Body of pancreas (tissue), 4 donors: ENCODE results near the gene PPT2. TPM values are rescaled to one million over a fixed set of nuclear protein-coding genes. Genes with fewer than 3 reads are reported as not detected.
"Not testable (repeated sequence)": the region's sequence is repeated elsewhere in the genome, so short reads cannot be mapped to it uniquely, and the experiment has no call there.

Source experiments
- ATAC-seq: fragments of 150-250 bp; one replicate; pipeline ENCODE4 v1.9.1; 2016
- DNase-seq, 4 donors: peaks; one replicate each; pipeline ENCODE4 v3.0.0-alpha.2; 2019
- H3K27ac ChIP-seq, 4 donors: fragments of 200-600 bp; sonication (generic); 1 replicate in 3 of 4; 2 replicates in 1 of 4; pipeline versions ENCODE4 v1.5.1 to v1.6.1; 2016 to 2019; ENCODE audit warnings: mild to moderate bottlenecking in 1 of 4, mixed read lengths in 1 of 4, moderate library complexity in 1 of 4
- H3K27me3 ChIP-seq, 2 donors: fragments of 200-600 bp; sonication (generic); one replicate each; pipeline ENCODE4 v1.6.0; 2016; ENCODE audit warnings: mild to moderate bottlenecking in 1 of 2
- H3K36me3 ChIP-seq, 2 donors: fragments of 200-600 bp; sonication (generic); replicated peaks in 1 of 2; 2 replicates each; pipeline ENCODE4 v1.5.1; 2016; ENCODE audit warnings: low read depth in 2 of 2; ENCODE audit not compliant: insufficient read depth in 1 of 2
- H3K4me1 ChIP-seq: fragments of 200-600 bp; sonication (generic); one replicate; pipeline ENCODE4 v1.6.0; 2016
- H3K4me3 ChIP-seq, 2 donors: fragments of 200-600 bp; sonication (generic); 1 replicate in 1 of 2; 2 replicates in 1 of 2; pipeline ENCODE4 v1.5.1; 2016 to 2019
- H3K9me3 ChIP-seq, 3 donors: fragments of 200-600 bp; sonication (generic); 1 replicate in 2 of 3; 2 replicates in 1 of 3; pipeline ENCODE4 v1.5.1; 2016
- CTCF ChIP-seq, 7 experiments: fragments of 450-650 bp in 4 of 7; fragments of 200-600 bp in 3 of 7; sonication (generic) in 3 of 7; IDR thresholded peaks; one replicate each; pipeline ENCODE4 v1.5.1; 2016 to 2019; ENCODE audit warnings: antibody characterized with exemption in 7 of 7
- POLR2A ChIP-seq, 3 donors: fragments of 450-650 bp; IDR thresholded peaks; one replicate each; pipeline ENCODE4 v1.6.1; 2016; ENCODE audit warnings: antibody characterized with exemption in 3 of 3, mild to moderate bottlenecking in 2 of 3
- WGBS, 2 donors: methylation state at CpG; one replicate each; pipeline ENCODE4 v1.1.5; 2017; 5-methylcytosine and 5-hydroxymethylcytosine counted together
- intact Hi-C: fragments of 100-400 bp; cut with DNase I; formaldehyde crosslinking; loops from one replicate; pipeline ENCODE4 v1.15.1; 2023
- total RNA-seq, 2 donors: library from RNA; depleted of rRNA; stranded (reverse); fragments of >200 nt; gene quantifications; one replicate each; pipeline ENCODE4 v1.1.0, GENCODE V29; 2016

The PPT2 gene
- total RNA-seq, 2 donors from 2014 or later: 3.6 to 9.9 TPM

- H3K4me3 ChIP-seq: no peak overlapping the region
- no peak for TF ChIP-seq CTCF (IDR thresholded peaks at IDR 0.05)
- TF ChIP-seq POLR2A (IDR thresholded peaks at IDR 0.05): no peak
- ATAC-seq: no peak
These were observed 21.8 kb upstream of the PPT2 start for GRCh38 chr6:32132110-32132509.

GRCh38 chr6:32133786-32134185, 20.2 kb upstream of the PPT2 start:
- intact Hi-C loops: no loop called here
- DNase-seq (no peak), ATAC-seq (no peak)
- H3K4me3 ChIP-seq: no peak overlapping the region
- H3K36me3 ChIP-seq: no peaks in the 10 kb centered on the region
- TF ChIP-seq POLR2A (IDR thresholded peaks at IDR 0.05): no peak
- no peak for TF ChIP-seq CTCF (IDR thresholded peaks at IDR 0.05)
- WGBS, 2 donors: 62 to 65% methylated on average over 4 of the region's 4 CpGs
- peaks cover 13% of the 10 kb centered on the region for H3K4me1 ChIP-seq
- no peaks in the 10 kb centered on the region for H3K27me3 ChIP-seq
- no peaks in the 10 kb centered on the region for H3K9me3 ChIP-seq
- H3K27ac ChIP-seq: no peak overlapping the region

More at GRCh38 chr6:32132110-32132509, 21.8 kb upstream of the PPT2 start:
- intact Hi-C loops: no loop called here
- no peaks in the 10 kb centered on the region for H3K27me3 ChIP-seq
- peaks cover 24% of the 10 kb centered on the region for H3K4me1 ChIP-seq
- H3K36me3 ChIP-seq: no peaks in the 10 kb centered on the region
- no peak for DNase-seq
- no peak overlapping the region for H3K27ac ChIP-seq
- H3K9me3 ChIP-seq: no peaks in the 10 kb centered on the region

- DNase-seq (no peak), ATAC-seq (no peak)
- H3K4me3 ChIP-seq: no peak overlapping the region
- no peaks in the 10 kb centered on the region for H3K9me3 ChIP-seq
- no peaks in the 10 kb centered on the region for H3K36me3 ChIP-seq
- H3K27ac ChIP-seq: no peak overlapping the region
- no peak for TF ChIP-seq CTCF (IDR thresholded peaks at IDR 0.05)
- no peak for TF ChIP-seq POLR2A (IDR thresholded peaks at IDR 0.05)
- H3K27me3 ChIP-seq: no peaks in the 10 kb centered on the region
- intact Hi-C loops: no loop called here
- H3K4me1 ChIP-seq: no peaks in the 10 kb centered on the region
These were observed 16.5 kb upstream of the PPT2 start for GRCh38 chr6:32137454-32137853.

- no peak overlapping the region for H3K4me3 ChIP-seq
- no peaks in the 10 kb centered on the region for H3K9me3 ChIP-seq
- H3K27me3 ChIP-seq: no peaks in the 10 kb centered on the region
- H3K36me3 ChIP-seq: no peaks in the 10 kb centered on the region
- TF ChIP-seq POLR2A (IDR thresholded peaks at IDR 0.05): no peak
- no peak for TF ChIP-seq CTCF (IDR thresholded peaks at IDR 0.05)
- H3K27ac ChIP-seq: no peak overlapping the region
- intact Hi-C loops: no loop called here
- no peak for DNase-seq
- 65 to 73% methylated on average over 4 to 5 of the region's 5 CpGs for WGBS, 2 donors
- H3K4me1 ChIP-seq: no peaks in the 10 kb centered on the region
- no peak for ATAC-seq
These were observed 14.4 kb upstream of the PPT2 start for GRCh38 chr6:32139590-32139989.

- Histone ChIP-seq H3K27me3 (no peaks in the 10 kb centered on the region), H3K9me3 (no peaks in the 10 kb centered on the region), H3K27ac (no peak overlapping the region), H3K36me3 (no peaks in the 10 kb centered on the region), H3K4me3 (no peak overlapping the region), H3K4me1 (no peaks in the 10 kb centered on the region)
- intact Hi-C loops: no loop called here
- no peak for DNase-seq
- ATAC-seq: no peak
- TF ChIP-seq POLR2A (IDR thresholded peaks at IDR 0.05): no peak
- WGBS, 2 donors: 30 to 36% methylated on average over 5 of the region's 5 CpGs
These were observed 13.4 kb upstream of the PPT2 start for GRCh38 chr6:32140420-32141046.

GRCh38 chr6:32144238-32144637, 9.7 kb upstream of the PPT2 start:
- 79 to 89% methylated on average over 7 of the region's 7 CpGs for WGBS, 2 donors
- H3K4me1 ChIP-seq: peaks cover 13% of the 10 kb centered on the region
- ATAC-seq, H3K4me3 ChIP-seq, H3K36me3 ChIP-seq, H3K9me3 ChIP-seq, H3K27me3 ChIP-seq, DNase-seq, intact Hi-C loops, H3K27ac ChIP-seq: not testable (repeated sequence)
